Stimulated activated CD8-positive, alpha-beta memory T cell treated with anti-CD3 and anti-CD28 coated beads, Interleukin-15, amount 100 ng/mL, for 4 hours (primary cell): ENCODE data around the gene WFDC5.
"Not testable (repeated sequence)": the region's sequence is repeated elsewhere in the genome, so short reads cannot be mapped to it uniquely, and the experiment has no call there.

Experiments used
- DNase-seq, 2 donors: peaks; one replicate each; pipeline ENCODE4 v3.0.0-alpha.2; 2020; ENCODE audit warnings: low read depth in 2 of 2

WFDC5 gene

GRCh38 chr20:45114465-45115385 is at the start of gene WFDC5:
Gene WFDC5, minus strand, starts transcription at chr20:45115174. Its CDS starts 91 bp downstream, at chr20:45115083.
- no peak for DNase-seq

GRCh38 chr20:45163083-45163803 is 48.3 kb upstream of the WFDC5 start:
- no peak for DNase-seq

- DNase-seq: no peak
Observed at GRCh38 chr20:45157962-45158361, 43.0 kb upstream of the WFDC5 start.

GRCh38 chr20:45156713-45157112 is 41.7 kb upstream of the WFDC5 start:
- no peak for DNase-seq

- DNase-seq: not testable (repeated sequence)
Observed at GRCh38 chr20:45154794-45155193, 39.8 kb upstream of the WFDC5 start.

- no peak for DNase-seq
Observed at GRCh38 chr20:45154183-45154582, 39.2 kb upstream of the WFDC5 start.

GRCh38 chr20:45153752-45154151 is 38.8 kb upstream of the WFDC5 start:
- no peak for DNase-seq

- no peak for DNase-seq
Observed at GRCh38 chr20:45153147-45153546, 38.2 kb upstream of the WFDC5 start.

- DNase-seq: no peak
Observed at GRCh38 chr20:45152405-45152804, 37.4 kb upstream of the WFDC5 start.

GRCh38 chr20:45149062-45149461 is 34.1 kb upstream of the WFDC5 start:
- DNase-seq: no peak

GRCh38 chr20:45140836-45141235 is 25.9 kb upstream of the WFDC5 start:
- DNase-seq: no peak

- DNase-seq: not testable (repeated sequence)
Observed at GRCh38 chr20:45139733-45140375, 24.9 kb upstream of the WFDC5 start.

- DNase-seq: no peak
Observed at GRCh38 chr20:45138561-45139300, 23.8 kb upstream of the WFDC5 start.

GRCh38 chr20:45136911-45137310 is 21.9 kb upstream of the WFDC5 start:
- no peak for DNase-seq

GRCh38 chr20:45128099-45128498 is 13.1 kb upstream of the WFDC5 start:
- no peak for DNase-seq

GRCh38 chr20:45124365-45124764 is 9.4 kb upstream of the WFDC5 start, which contains the start of gene WFDC12:
Gene WFDC12, minus strand, starts transcription at chr20:45124465. Its CDS starts 18 bp downstream, at chr20:45124447.
- DNase-seq: no peak

- no peak for DNase-seq
Observed at GRCh38 chr20:45121388-45121787, 6.4 kb upstream of the WFDC5 start.

- no peak for DNase-seq
Observed at GRCh38 chr20:45119556-45120266, 4.7 kb upstream of the WFDC5 start.

GRCh38 chr20:45118028-45118427 is 3.1 kb upstream of the WFDC5 start:
- no peak for DNase-seq

- DNase-seq: no peak
Observed at GRCh38 chr20:45117581-45117980, 2.6 kb upstream of the WFDC5 start.

GRCh38 chr20:45115829-45116228 is 855 bp upstream of the WFDC5 start:
- no peak for DNase-seq
